ENCODE measurements around the gene GASK1A. TPM values are rescaled to one million over a fixed set of nuclear protein-coding genes. Genes with fewer than 3 reads are reported as not detected.

Gene GASK1A
- total and polyA plus RNA-seq, 4 donors, result 0.79 to 22.8 (median 4.6) TPM

GRCh38 chr3:43073116-43073835, 94.2 kb downstream of the GASK1A start:
- no peak for TF ChIP-seq ZBTB33 (IDR thresholded peaks at IDR 0.05)
- TF ChIP-seq FOXA1 (IDR thresholded peaks at IDR 0.05), result no peak
- TF ChIP-seq HNF4A (conservative IDR thresholded peaks at IDR 0.05), result no peak
- no peak for TF ChIP-seq MAX (IDR thresholded peaks at IDR 0.05)
- no peak for TF ChIP-seq TAF1 (conservative IDR thresholded peaks at IDR 0.05)
- TF ChIP-seq FOXA2 (IDR thresholded peaks at IDR 0.05), result no peak
- TF ChIP-seq YY1 (IDR thresholded peaks at IDR 0.05), result no peak
- TF ChIP-seq RAD21 (IDR thresholded peaks at IDR 0.05), result no peak
- TF ChIP-seq GABPA (IDR thresholded peaks at IDR 0.05 in 1 of 2, conservative IDR thresholded peaks at IDR 0.05 in 1 of 2), result no peak
- TF ChIP-seq SP1 (IDR thresholded peaks at IDR 0.05), result no peak
- no peak for TF ChIP-seq EGR1 (IDR thresholded peaks at IDR 0.05; ENCODE audit: low read depth in 2 of 2)
- no peak for TF ChIP-seq CTCF (IDR thresholded peaks at IDR 0.05; ENCODE audit: low read depth, low read length, missing input control)
- TF ChIP-seq HNF4G (IDR thresholded peaks at IDR 0.05), result no peak
- TF ChIP-seq JUND (IDR thresholded peaks at IDR 0.05), result no peak
- TF ChIP-seq NR2F2 (IDR thresholded peaks at IDR 0.05), result no peak
- no peak for TF ChIP-seq ATF3 (IDR thresholded peaks at IDR 0.05)
- no peak for TF ChIP-seq REST (IDR thresholded peaks at IDR 0.05)
- no peak for TF ChIP-seq RXRA (IDR thresholded peaks at IDR 0.05)
- H3K27ac ChIP-seq (ENCODE audit: low read depth in 1 of 2, low read length in 2 of 2), result no peak overlapping the region
- no peaks in the 10 kb centered on the region for H3K36me3 ChIP-seq (ENCODE audit: control insufficient read depth in 4 of 4, insufficient read depth in 3 of 4, low read depth in 1 of 4, low read length in 3 of 4)
- peak; percentile 31 for DNase-seq (ENCODE audit: low spot score)
- WGBS, result 93% methylated on average over 7 of the region's 7 CpGs
- no peak overlapping the region for H3K9ac ChIP-seq (ENCODE audit: low read depth in 1 of 2, low read length in 2 of 2)
- no peak overlapping the region for H3K4me3 ChIP-seq (ENCODE audit: low read depth in 1 of 3, low read length in 3 of 3)
- no peaks in the 10 kb centered on the region for H3K27me3 ChIP-seq (ENCODE audit: control insufficient read depth in 4 of 4, insufficient read depth in 4 of 4, low read length in 3 of 4)
- H3K9me3 ChIP-seq (ENCODE audit: control insufficient read depth in 4 of 4, low read length in 3 of 4), result no peaks in the 10 kb centered on the region
- H3K4me1 ChIP-seq (ENCODE audit: control insufficient read depth in 4 of 4, insufficient read depth in 4 of 4, low read length in 3 of 4), result peaks cover 9 to 25% (median 19%) of the 10 kb centered on the region in 4 donors
